HL-60 (cell line): Measurements from ENCODE around the gene IL1RN.
A peak's percentile ranks its signal among the peaks of the same experiment; 100 is the strongest.

Experiments
- DNase-seq, 2 experiments: peaks; one replicate each; pipeline ENCODE4 v3.0.0-alpha.2; 2010 to 2020; ENCODE audit warnings: low read depth in 1 of 2, low spot score in 1 of 2
- H3K27ac ChIP-seq: fragments of 250-450 bp; sonication (Bioruptor Pico); replicated peaks from 2 replicates; pipeline ENCODE4 v1.5.1; 2020; ENCODE audit warnings: mild to moderate bottlenecking, moderate library complexity
- H3K27me3 ChIP-seq: fragments of 250-450 bp; sonication (Bioruptor Pico); 2 replicates; pipeline ENCODE4 v1.5.1; 2021; ENCODE audit warnings: mild to moderate bottlenecking, moderate library complexity; ENCODE audit not compliant: insufficient read depth, poor library complexity, severe bottlenecking
- H3K4me3 ChIP-seq: replicated peaks from 2 replicates; pipeline ENCODE4 v1.5.1; 2011; ENCODE audit warnings: mild to moderate bottlenecking, control low read depth, low read length; ENCODE audit not compliant: insufficient read depth
- CTCF ChIP-seq: IDR thresholded peaks from one replicate; pipeline ENCODE4 v1.5.1; 2011; ENCODE audit warnings: low read length, control low read depth, inconsistent platforms; ENCODE audit not compliant: insufficient read depth
- GABPA ChIP-seq: IDR thresholded peaks from 2 replicates; pipeline ENCODE4 v1.6.1; 2012; ENCODE audit warnings: low read depth
- POLR2AphosphoS5 ChIP-seq: IDR thresholded peaks from 2 replicates; pipeline ENCODE4 v1.6.1; 2012; ENCODE audit warnings: low read depth
- REST ChIP-seq: IDR thresholded peaks from 2 replicates; pipeline ENCODE4 v1.6.1; 2012; ENCODE audit warnings: low read depth; ENCODE audit not compliant: insufficient replicate concordance
- SPI1 ChIP-seq: IDR thresholded peaks from 2 replicates; pipeline ENCODE4 v1.6.1; 2012; ENCODE audit warnings: low read depth, mild to moderate bottlenecking, borderline replicate concordance

Gene IL1RN

GRCh38 chr2:113136828-113137775, 9.7 kb downstream of the IL1RN start:
- H3K27me3 ChIP-seq: no peaks in the 10 kb centered on the region
- H3K27ac ChIP-seq: no peak overlapping the region
- peak in 1 of 2 experiments; percentile 30 for DNase-seq
- H3K4me3 ChIP-seq: no peak overlapping the region
- TF ChIP-seq GABPA (no peak), REST (no peak), POLR2AphosphoS5 (no peak), SPI1 (no peak), CTCF (peak; percentile 25)

- no peak for DNase-seq
- Histone ChIP-seq H3K27ac (no peak overlapping the region), H3K27me3 (no peaks in the 10 kb centered on the region), H3K4me3 (no peak overlapping the region)
- no peak for TF ChIP-seq SPI1
- TF ChIP-seq REST: no peak
- TF ChIP-seq POLR2AphosphoS5: no peak
- TF ChIP-seq CTCF: no peak
- TF ChIP-seq GABPA: no peak
These were observed 10.4 kb downstream of the IL1RN start for GRCh38 chr2:113137827-113138226.

- peak; percentile 62 to 64 for DNase-seq
- H3K4me3 ChIP-seq: no peak overlapping the region
- no peak for TF ChIP-seq GABPA
- peak; percentile 50 for TF ChIP-seq CTCF
- no peak for TF ChIP-seq SPI1
- TF ChIP-seq REST: no peak
- TF ChIP-seq POLR2AphosphoS5: no peak
- H3K27ac ChIP-seq: no peak overlapping the region
- H3K27me3 ChIP-seq: no peaks in the 10 kb centered on the region
These were observed 11.3 kb downstream of the IL1RN start for GRCh38 chr2:113138428-113139322.
